A549 treated with CpdA at 1 μM for 4 hours (cell line): ENCODE measurements around the gene TRAPPC11. TPM values are rescaled to one million over a fixed set of nuclear protein-coding genes. Genes with fewer than 3 reads are reported as not detected.

Source experiments
- total RNA-seq: library from RNA; stranded (reverse); fragments of 200-300 nt; extraction: Qiagen RNA extraction; gene quantifications from 5 replicates; pipeline ENCODE4 v1.2.3, GENCODE V29; 2022; ENCODE audit warnings: low read depth

TRAPPC11 gene
- total RNA-seq: 8.6 to 19.8 TPM (median 10.5 TPM) in 5 replicates

DNA sequence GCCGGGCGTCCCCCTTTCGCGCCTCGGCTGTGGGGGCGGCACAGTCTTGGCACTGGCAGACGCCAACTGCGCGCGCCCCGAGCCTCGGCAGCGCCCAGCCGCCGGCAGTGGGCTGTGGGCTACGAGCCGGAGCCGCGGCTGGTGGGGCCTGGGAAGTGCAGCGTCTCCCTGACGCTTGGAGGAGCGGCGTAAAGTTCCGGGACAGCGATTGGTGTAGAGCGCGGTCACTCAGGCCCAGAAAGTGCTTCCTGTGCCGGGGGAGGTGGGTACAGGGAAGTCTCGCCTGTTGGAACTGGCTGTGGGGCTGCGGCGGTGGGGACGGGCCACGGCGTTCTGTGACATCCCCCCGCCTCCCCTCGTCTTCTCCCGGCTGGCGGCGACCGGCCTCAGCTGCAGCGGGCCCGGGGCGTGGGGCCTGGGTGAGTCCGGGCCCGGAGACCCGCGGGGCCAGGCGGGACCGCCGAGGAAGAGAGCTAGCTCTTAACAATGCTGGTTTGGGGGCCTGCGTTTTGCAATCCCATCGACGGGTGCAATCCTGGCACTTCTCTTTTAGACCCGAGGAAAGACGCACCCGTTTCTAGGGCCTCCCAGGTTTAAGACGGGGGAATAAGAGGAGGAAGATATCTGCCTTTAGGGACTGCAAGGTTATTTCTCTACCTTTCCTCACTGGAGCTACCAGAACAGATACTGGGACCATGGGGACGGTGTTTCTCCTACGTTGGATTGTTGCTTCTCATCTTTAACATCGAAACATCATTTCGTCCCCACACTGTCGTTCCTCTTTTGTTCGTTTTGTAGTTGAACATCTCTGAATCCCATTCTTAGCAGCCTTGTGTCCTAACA lies at the start of gene TRAPPC11, which contains the start of gene RWDD4:
TSS of gene TRAPPC11 (plus strand) at position 265 of the 843 bp plus-strand sequence. CDS start 4,575 bp downstream, outside the sequence.
TSS of gene RWDD4 (minus strand) at position 157 of the 843 bp plus-strand sequence. CDS start 233 bp downstream, outside the sequence.

Other genes with a start within 250 kb of the TRAPPC11 start
- 11.1 to 12.4 TPM (median 11.9 TPM) in 5 replicates for gene CDKN2AIP, start 214.7 kb upstream of the TRAPPC11 start, total RNA-seq
- gene ING2, start 154.2 kb upstream of the TRAPPC11 start, total RNA-seq: 9.2 to 13.5 TPM (median 11.5 TPM) in 5 replicates
- 17.5 to 22.2 TPM (median 18.9 TPM) in 5 replicates for gene RWDD4, start 108 bp upstream of the TRAPPC11 start, total RNA-seq
- 2.1 to 3.5 TPM (median 2.5 TPM) in 5 replicates for gene STOX2, start 246.0 kb downstream of the TRAPPC11 start, total RNA-seq